Stimulated activated CD8-positive, alpha-beta memory T cell treated with anti-CD3 and anti-CD28 coated beads, Interleukin-12 subunit alpha, Interleukin-12 subunit beta, amount 100 ng/mL, for 24 hours (primary cell): ENCODE data around the gene TRIM14.
"Not testable (repeated sequence)": the region's sequence is repeated elsewhere in the genome, so short reads cannot be mapped to it uniquely, and the experiment has no call there.

Experiments
- DNase-seq: peaks from one replicate; pipeline ENCODE4 v3.0.0-alpha.2; 2020; ENCODE audit errors: extremely low read depth

Gene TRIM14

GRCh38 chr9:98049288-98050072 is 69.5 kb downstream of the TRIM14 start:
- DNase-seq: no peak

- DNase-seq: no peak
Measured at GRCh38 chr9:98047002-98047401, 72.0 kb downstream of the TRIM14 start.

- DNase-seq: no peak
Measured at GRCh38 chr9:98046180-98046543, 72.9 kb downstream of the TRIM14 start.

GRCh38 chr9:98045234-98046179 is 73.5 kb downstream of the TRIM14 start:
- no peak for DNase-seq

GRCh38 chr9:98043915-98044314 is 75.1 kb downstream of the TRIM14 start:
- no peak for DNase-seq

- no peak for DNase-seq
Measured at GRCh38 chr9:98040212-98040611, 78.8 kb downstream of the TRIM14 start.

GRCh38 chr9:98039607-98040017 is 79.4 kb downstream of the TRIM14 start:
- DNase-seq: no peak

GRCh38 chr9:98038958-98039357 is 80.1 kb downstream of the TRIM14 start:
- no peak for DNase-seq

- no peak for DNase-seq
Measured at GRCh38 chr9:98037357-98037756, 81.7 kb downstream of the TRIM14 start.

- peak; percentile 72 for DNase-seq
Measured at GRCh38 chr9:98034593-98035546, 84.2 kb downstream of the TRIM14 start.

- no peak for DNase-seq
Measured at GRCh38 chr9:98031935-98032334, 87.1 kb downstream of the TRIM14 start.

- no peak for DNase-seq
Measured at GRCh38 chr9:98031169-98031568, 87.9 kb downstream of the TRIM14 start.

GRCh38 chr9:98024702-98025101 is 94.3 kb downstream of the TRIM14 start:
- no peak for DNase-seq

GRCh38 chr9:98022447-98022846 is 96.6 kb downstream of the TRIM14 start:
- DNase-seq: no peak

GRCh38 chr9:98021306-98022040 is 97.5 kb downstream of the TRIM14 start:
- no peak for DNase-seq

- no peak for DNase-seq
Measured at GRCh38 chr9:98020476-98021145, 98.4 kb downstream of the TRIM14 start.

GRCh38 chr9:98019869-98020268 is 99.2 kb downstream of the TRIM14 start:
- DNase-seq: not testable (repeated sequence)
